ENCODE data around the gene UBE2H. TPM values are rescaled to one million over a fixed set of nuclear protein-coding genes. Genes with fewer than 3 reads are reported as not detected.

Gene UBE2H
- total RNA-seq, 4 donors from 2014 or later = 68.3 to 123 (median 91.4) TPM

- no peak for DNase-seq (ENCODE audit: extremely low spot score)
- peaks cover 48 to 81% (median 79%) of the 10 kb centered on the region in 4 donors for H3K4me1 ChIP-seq
- WGBS = 91% methylated on average over 5 of the region's 5 CpGs
- intact Hi-C loops (cut with DNase I) = no loop called here
- H3K9me3 ChIP-seq = no peaks in the 10 kb centered on the region
- no peaks in the 10 kb centered on the region for H3K27me3 ChIP-seq
- H3K36me3 ChIP-seq = peaks cover 0 to 3% (median 0%) of the 10 kb centered on the region in 4 donors
- no peak for TF ChIP-seq CTCF (IDR thresholded peaks at IDR 0.05)
- no peak for TF ChIP-seq POLR2AphosphoS5 (IDR thresholded peaks at IDR 0.05)
- TF ChIP-seq POLR2A (IDR thresholded peaks at IDR 0.05; ENCODE audit: low read depth) = no peak
- H3K4me3 ChIP-seq = no peak overlapping the region
- H3K27ac ChIP-seq (replicated peaks in 1 of 4) = no peak overlapping the region
These were observed 33.8 kb downstream of the UBE2H start for GRCh38 chr7:129918922-129919321.

- Histone ChIP-seq H3K9me3 (no peaks in the 10 kb centered on the region), H3K4me1 (peaks cover 43 to 80% (median 76%) of the 10 kb centered on the region in 4 donors), H3K4me3 (no peak overlapping the region), H3K36me3 (peaks cover 0 to 3% (median 0%) of the 10 kb centered on the region in 4 donors), H3K27ac (replicated peaks in 1 of 4) (peak overlapping the region in 2 of 4 donors; percentile 0 to 34), H3K27me3 (no peaks in the 10 kb centered on the region)
- TF ChIP-seq POLR2AphosphoS5 (IDR thresholded peaks at IDR 0.05) = no peak
- TF ChIP-seq EP300 (IDR thresholded peaks at IDR 0.05) = no peak
- TF ChIP-seq POLR2A (IDR thresholded peaks at IDR 0.05; ENCODE audit: low read depth) = no peak
- no peak for TF ChIP-seq CTCF (IDR thresholded peaks at IDR 0.05)
- DNase-seq (ENCODE audit: extremely low spot score) = no peak
- 57% methylated on average over 4 of the region's 4 CpGs for WGBS
- intact Hi-C loops (cut with DNase I) = no loop called here
These were observed 34.8 kb downstream of the UBE2H start for GRCh38 chr7:129917934-129918333.

GRCh38 chr7:129914536-129915272 lies 38.1 kb downstream of the UBE2H start:
- Histone ChIP-seq H3K27ac (replicated peaks in 1 of 4) (peak overlapping the region in 2 of 4 donors; percentile 2 to 28), H3K4me3 (no peak overlapping the region), H3K4me1 (peaks cover 43 to 92% (median 64%) of the 10 kb centered on the region in 4 donors), H3K36me3 (peaks cover 0 to 11% (median 3%) of the 10 kb centered on the region in 4 donors), H3K9me3 (no peaks in the 10 kb centered on the region), H3K27me3 (no peaks in the 10 kb centered on the region)
- TF ChIP-seq CTCF (IDR thresholded peaks at IDR 0.05) = no peak
- TF ChIP-seq POLR2A (IDR thresholded peaks at IDR 0.05; ENCODE audit: low read depth) = no peak
- no peak for TF ChIP-seq EP300 (IDR thresholded peaks at IDR 0.05)
- no peak for TF ChIP-seq POLR2AphosphoS5 (IDR thresholded peaks at IDR 0.05)
- intact Hi-C loops (cut with DNase I) = no loop called here
- 46% methylated on average over 9 of the region's 9 CpGs for WGBS
- DNase-seq (ENCODE audit: extremely low spot score) = no peak

- H3K4me1 ChIP-seq = peaks cover 48 to 94% (median 68%) of the 10 kb centered on the region in 4 donors
- no peak overlapping the region for H3K27ac ChIP-seq (replicated peaks in 1 of 4)
- H3K36me3 ChIP-seq = peaks cover 0 to 14% (median 2%) of the 10 kb centered on the region in 4 donors
- no peak overlapping the region for H3K4me3 ChIP-seq
- intact Hi-C loops (cut with DNase I) = no loop called here
- TF ChIP-seq EP300 (IDR thresholded peaks at IDR 0.05) (no peak), POLR2AphosphoS5 (IDR thresholded peaks at IDR 0.05) (no peak), POLR2A (IDR thresholded peaks at IDR 0.05; ENCODE audit: low read depth) (no peak), CTCF (IDR thresholded peaks at IDR 0.05) (no peak)
- WGBS = 97% methylated on average over 3 of the region's 3 CpGs
- no peaks in the 10 kb centered on the region for H3K27me3 ChIP-seq
- no peaks in the 10 kb centered on the region for H3K9me3 ChIP-seq
- DNase-seq (ENCODE audit: extremely low spot score) = no peak
These were observed 39.3 kb downstream of the UBE2H start for GRCh38 chr7:129913428-129913827.
